HEK293 (cell line): Measurements from ENCODE around the gene STARD10.

Source experiments
- GLIS1 ChIP-seq: fragments of 450-650 bp; formaldehyde crosslinking; IDR thresholded peaks from 2 replicates; pipeline ENCODE4 v1.5.1; 2016; ENCODE audit warnings: missing biosample characterization, missing genetic modification characterization
- GLIS2 ChIP-seq: fragments of 450-650 bp; formaldehyde crosslinking; IDR thresholded peaks from 2 replicates; pipeline ENCODE4 v1.5.1; 2016; ENCODE audit warnings: missing biosample characterization, missing genetic modification characterization
- HIC1 ChIP-seq: fragments of 450-650 bp; formaldehyde crosslinking; IDR thresholded peaks from 2 replicates; pipeline ENCODE4 v1.5.1; 2016; ENCODE audit warnings: missing biosample characterization, missing genetic modification characterization
- YY1 ChIP-seq: fragments of 450-650 bp; formaldehyde crosslinking; IDR thresholded peaks from 2 replicates; pipeline ENCODE4 v1.5.1; 2018; ENCODE audit warnings: missing biosample characterization, missing genetic modification characterization
- ZBTB10 ChIP-seq: fragments of 450-650 bp; formaldehyde crosslinking; IDR thresholded peaks from 2 replicates; pipeline ENCODE4 v1.5.1; 2016; ENCODE audit warnings: missing biosample characterization, missing genetic modification characterization
- ZBTB7A ChIP-seq: fragments of 450-650 bp; formaldehyde crosslinking; IDR thresholded peaks from 2 replicates; pipeline ENCODE4 v1.5.1; 2016; ENCODE audit warnings: low read depth, missing biosample characterization, missing genetic modification characterization
- ZFP3 ChIP-seq: fragments of 450-650 bp; formaldehyde crosslinking; IDR thresholded peaks from 2 replicates; pipeline ENCODE4 v1.5.1; 2016; ENCODE audit warnings: low read depth, missing biosample characterization, missing genetic modification characterization
- ZNF121 ChIP-seq: fragments of 450-650 bp; formaldehyde crosslinking; IDR thresholded peaks from 2 replicates; pipeline ENCODE4 v1.5.1; 2016; ENCODE audit warnings: missing biosample characterization, missing genetic modification characterization
- ZNF133 ChIP-seq: fragments of 450-650 bp; formaldehyde crosslinking; IDR thresholded peaks from 2 replicates; pipeline ENCODE4 v1.5.1; 2016; ENCODE audit warnings: missing biosample characterization, missing genetic modification characterization
- ZNF140 ChIP-seq: fragments of 450-650 bp; formaldehyde crosslinking; IDR thresholded peaks from 2 replicates; pipeline ENCODE4 v1.5.1; 2016; ENCODE audit warnings: missing biosample characterization, missing genetic modification characterization
- ZNF157 ChIP-seq: fragments of 450-650 bp; formaldehyde crosslinking; IDR thresholded peaks from 2 replicates; pipeline ENCODE4 v1.5.1; 2016; ENCODE audit warnings: missing biosample characterization, missing genetic modification characterization
- ZNF169 ChIP-seq: fragments of 450-650 bp; formaldehyde crosslinking; IDR thresholded peaks from 2 replicates; pipeline ENCODE4 v1.5.1; 2016; ENCODE audit warnings: missing biosample characterization, missing genetic modification characterization
- ZNF2 ChIP-seq: fragments of 450-650 bp; formaldehyde crosslinking; IDR thresholded peaks from 2 replicates; pipeline ENCODE4 v1.5.1; 2016; ENCODE audit warnings: missing biosample characterization, missing genetic modification characterization
- ZNF202 ChIP-seq: fragments of 450-650 bp; formaldehyde crosslinking; IDR thresholded peaks from 2 replicates; pipeline ENCODE4 v1.5.1; 2016; ENCODE audit warnings: missing biosample characterization, missing genetic modification characterization, borderline replicate concordance
- ZNF214 ChIP-seq: fragments of 450-650 bp; formaldehyde crosslinking; IDR thresholded peaks from 2 replicates; pipeline ENCODE4 v1.5.1; 2017; ENCODE audit warnings: missing biosample characterization, mild to moderate bottlenecking, missing genetic modification characterization, borderline replicate concordance
- ZNF292 ChIP-seq: fragments of 450-650 bp; formaldehyde crosslinking; IDR thresholded peaks from 2 replicates; pipeline ENCODE4 v1.5.1; 2016; ENCODE audit warnings: low read depth, missing biosample characterization, missing genetic modification characterization, borderline replicate concordance
- ZNF311 ChIP-seq: fragments of 450-650 bp; formaldehyde crosslinking; IDR thresholded peaks from 2 replicates; pipeline ENCODE4 v1.5.1; 2017; ENCODE audit warnings: missing biosample characterization, missing genetic modification characterization, borderline replicate concordance
- ZNF335 ChIP-seq: fragments of 450-650 bp; formaldehyde crosslinking; conservative IDR thresholded peaks from 2 replicates; pipeline ENCODE4 v1.5.1; 2016; ENCODE audit warnings: missing biosample characterization, missing genetic modification characterization
- ZNF394 ChIP-seq: fragments of 450-650 bp; formaldehyde crosslinking; IDR thresholded peaks from 2 replicates; pipeline ENCODE4 v1.5.1; 2016; ENCODE audit warnings: missing biosample characterization, missing genetic modification characterization, mild to moderate bottlenecking, moderate library complexity, borderline replicate concordance
- ZNF449 ChIP-seq: fragments of 450-650 bp; formaldehyde crosslinking; IDR thresholded peaks from 2 replicates; pipeline ENCODE4 v1.5.1; 2017; ENCODE audit warnings: missing biosample characterization, mild to moderate bottlenecking, missing genetic modification characterization, moderate library complexity
- ZNF518A ChIP-seq: fragments of 450-650 bp; formaldehyde crosslinking; conservative IDR thresholded peaks from 2 replicates; pipeline ENCODE4 v1.5.1; 2016; ENCODE audit warnings: low read depth, missing biosample characterization, missing genetic modification characterization
- ZNF549 ChIP-seq: fragments of 450-650 bp; IDR thresholded peaks from 2 replicates; pipeline ENCODE4 v1.5.1; 2018; ENCODE audit warnings: missing biosample characterization, missing genetic modification characterization, mild to moderate bottlenecking, inconsistent platforms, moderate library complexity
- ZNF747 ChIP-seq: fragments of 450-650 bp; formaldehyde crosslinking; IDR thresholded peaks from 2 replicates; pipeline ENCODE4 v1.5.1; 2016; ENCODE audit warnings: missing biosample characterization, missing genetic modification characterization
- ZNF776 ChIP-seq: fragments of 450-650 bp; formaldehyde crosslinking; IDR thresholded peaks from 2 replicates; pipeline ENCODE4 v1.5.0; 2017; ENCODE audit warnings: missing biosample characterization, missing genetic modification characterization, borderline replicate concordance
- TF ChIP-seq, protein P1 (sequence below): fragments of 450-650 bp; formaldehyde crosslinking; IDR thresholded peaks from 2 replicates; pipeline ENCODE4 v1.5.1; 2016; ENCODE audit warnings: missing biosample characterization, missing genetic modification characterization

STARD10 gene

GRCh38 chr11:72793425-72794367, at the start of gene STARD10 (continued):
- no peak for TF ChIP-seq ZNF518A (tag by site-specific recombination)
- TF ChIP-seq ZNF169 (tag by site-specific recombination) = no peak
- TF ChIP-seq ZNF121 (tag by site-specific recombination) = no peak
- peak; percentile 43; the same call in 1 of the 2 replicates for TF ChIP-seq ZNF394 (tag by site-specific recombination)
- TF ChIP-seq ZNF747 (tag by site-specific recombination) = no peak
- peak; percentile 37; the same call in 1 of the 2 replicates for TF ChIP-seq GLIS1 (tag by site-specific recombination)
- TF ChIP-seq ZNF549 (tag by site-specific recombination) = no peak
- peak; percentile 92 for TF ChIP-seq YY1 (tag by site-specific recombination)
- no peak for TF ChIP-seq ZNF311 (tag by site-specific recombination)
- TF ChIP-seq ZNF214 (tag by site-specific recombination) = no peak
- peak; percentile 88 for TF ChIP-seq ZNF2
- TF ChIP-seq ZNF202 = no peak
- TF ChIP-seq ZNF292 (tag by site-specific recombination) = no peak
- peak; percentile 86; the same call in 1 of the 2 replicates for TF ChIP-seq ZBTB7A
- TF ChIP-seq ZNF140 = no peak
- no peak for TF ChIP-seq ZFP3 (tag by site-specific recombination)
- TF ChIP-seq ZNF776 (tag by site-specific recombination) = no peak
- no peak for TF ChIP-seq ZNF133 (tag by site-specific recombination)
- TF ChIP-seq ZNF335 (tag by site-specific recombination) = peak; percentile 99
- no peak for TF ChIP-seq HIC1 (tag by site-specific recombination)
- TF ChIP-seq ZNF157 (tag by site-specific recombination) = no peak
- TF ChIP-seq, protein P1, sequence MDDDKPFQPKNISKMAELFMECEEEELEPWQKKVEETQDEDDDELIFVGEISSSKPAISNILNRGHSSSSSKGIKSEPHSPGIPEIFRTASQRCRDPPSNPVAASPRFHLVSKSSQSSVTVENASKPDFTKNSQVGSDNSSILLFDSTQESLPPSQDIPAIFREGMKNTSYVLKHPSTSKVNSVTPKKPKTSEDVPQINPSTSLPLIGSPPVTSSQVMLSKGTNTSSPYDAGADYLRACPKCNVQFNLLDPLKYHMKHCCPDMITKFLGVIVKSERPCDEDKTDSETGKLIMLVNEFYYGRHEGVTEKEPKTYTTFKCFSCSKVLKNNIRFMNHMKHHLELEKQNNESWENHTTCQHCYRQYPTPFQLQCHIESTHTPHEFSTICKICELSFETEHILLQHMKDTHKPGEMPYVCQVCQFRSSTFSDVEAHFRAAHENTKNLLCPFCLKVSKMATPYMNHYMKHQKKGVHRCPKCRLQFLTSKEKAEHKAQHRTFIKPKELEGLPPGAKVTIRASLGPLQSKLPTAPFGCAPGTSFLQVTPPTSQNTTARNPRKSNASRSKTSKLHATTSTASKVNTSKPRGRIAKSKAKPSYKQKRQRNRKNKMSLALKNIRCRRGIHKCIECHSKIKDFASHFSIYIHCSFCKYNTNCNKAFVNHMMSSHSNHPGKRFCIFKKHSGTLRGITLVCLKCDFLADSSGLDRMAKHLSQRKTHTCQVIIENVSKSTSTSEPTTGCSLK (tag by site-specific recombination) = no peak
- peak; percentile 62; the same call in 1 of the 2 replicates for TF ChIP-seq GLIS2 (tag by site-specific recombination)
- TF ChIP-seq ZNF449 (tag by site-specific recombination) = no peak
- TF ChIP-seq ZBTB10 (tag by site-specific recombination) = no peak
